Ovary (tissue), 3 donors: ENCODE results near the gene MOGAT3.

Experiments
- CTCF ChIP-seq, 3 donors: fragments of 450-650 bp in 2 of 3; fragments of 200-600 bp in 1 of 3; IDR thresholded peaks; one replicate each; pipeline versions ENCODE4 v1.5.1 to v1.8.0; 2016 to 2022; ENCODE audit warnings: antibody characterized with exemption in 3 of 3, mild to moderate bottlenecking in 1 of 3
- POLR2A ChIP-seq: fragments of 450-650 bp; IDR thresholded peaks from one replicate; pipeline ENCODE4 v1.6.1; 2017; ENCODE audit warnings: antibody characterized with exemption, mild to moderate bottlenecking, moderate library complexity
- donor health status: DM: no; HTN: no; CAD: no.

- TF ChIP-seq POLR2A, result peak; percentile 89
- TF ChIP-seq CTCF (IDR thresholded peaks at IDR 0.05), result peak in 2 of 3 donors; percentile 77 to 90
These were observed 43.7 kb upstream of the MOGAT3 start, which contains the start of gene FIS1 for GRCh38 chr7:101244375-101245146.
